Activated CD4-positive, alpha-beta T cell treated with anti-CD3 and anti-CD28 coated beads for 48 hours (primary cell): ENCODE results near the gene CORO1C.
"Not testable (repeated sequence)": the region's sequence is repeated elsewhere in the genome, so short reads cannot be mapped to it uniquely, and the experiment has no call there.

Experiments used
- DNase-seq: peaks from one replicate; pipeline ENCODE4 v3.0.0-alpha.2; 2020

Gene CORO1C

DNA sequence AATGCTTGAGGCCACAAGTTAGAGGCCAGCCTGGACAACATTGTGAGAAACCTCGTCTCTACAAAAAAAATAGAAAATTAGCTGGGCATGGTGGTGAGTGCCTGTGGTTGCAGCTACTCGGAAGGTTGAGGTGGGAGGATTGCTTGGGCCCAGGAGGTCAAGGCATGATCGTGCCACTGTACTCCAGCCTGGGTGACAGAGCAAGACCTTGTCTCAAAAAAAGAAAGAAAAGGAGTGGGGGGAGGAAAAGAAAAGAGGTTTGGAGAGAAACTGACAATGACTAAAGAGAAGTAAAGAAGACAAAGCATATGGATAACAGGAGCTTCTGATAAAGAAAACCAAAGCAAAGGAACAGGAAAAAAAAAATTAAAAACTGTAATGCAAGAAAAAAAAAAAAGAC, 60.2 kb downstream of the CORO1C start:
- DNase-seq, result no peak

DNA sequence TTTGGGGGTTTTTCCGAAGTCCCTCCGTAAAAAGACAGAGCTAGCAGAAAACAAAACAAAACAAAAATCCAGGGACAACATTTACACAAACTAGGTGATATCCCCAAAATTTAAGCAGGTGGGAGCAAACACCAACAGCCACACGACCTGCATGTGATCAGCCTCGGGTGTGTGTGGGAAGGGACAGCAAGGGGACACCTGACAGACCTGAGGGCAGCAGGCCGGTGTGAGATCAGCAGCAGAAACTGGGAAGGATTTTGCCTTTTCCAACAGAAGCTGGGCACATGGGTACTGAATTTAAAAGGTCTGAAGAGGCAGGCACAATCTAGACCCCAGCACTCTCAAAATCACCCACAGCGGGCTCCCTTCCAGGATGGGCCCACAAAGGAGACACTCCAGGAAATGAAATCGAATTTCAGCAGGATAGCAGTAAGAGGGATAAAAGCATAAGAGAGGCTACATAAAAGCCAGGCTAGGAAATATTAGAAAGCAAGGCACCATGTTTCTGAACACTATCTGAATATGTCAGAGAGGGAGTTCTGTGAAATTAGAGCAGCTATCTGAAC, 61.2 kb downstream of the CORO1C start:
- DNase-seq, result no peak

DNA sequence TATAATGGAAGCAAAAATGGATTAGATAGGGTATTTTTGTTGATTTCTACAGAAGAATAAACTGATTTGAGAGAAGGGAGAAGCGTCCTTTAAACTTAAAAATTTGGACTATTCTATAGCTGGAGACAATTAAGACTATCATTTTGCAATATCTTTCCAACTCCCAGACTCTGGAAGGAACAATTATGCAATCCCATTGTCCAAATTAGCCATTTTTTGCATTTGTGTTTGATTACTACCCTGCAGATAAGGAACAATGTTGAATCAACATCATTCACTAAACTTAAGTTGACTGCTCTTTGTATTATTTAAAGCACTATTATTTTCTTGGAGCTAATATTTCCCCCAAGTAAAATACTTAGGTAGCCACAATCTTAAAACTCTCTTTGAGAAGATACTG, 62.8 kb downstream of the CORO1C start:
- no peak for DNase-seq

DNA sequence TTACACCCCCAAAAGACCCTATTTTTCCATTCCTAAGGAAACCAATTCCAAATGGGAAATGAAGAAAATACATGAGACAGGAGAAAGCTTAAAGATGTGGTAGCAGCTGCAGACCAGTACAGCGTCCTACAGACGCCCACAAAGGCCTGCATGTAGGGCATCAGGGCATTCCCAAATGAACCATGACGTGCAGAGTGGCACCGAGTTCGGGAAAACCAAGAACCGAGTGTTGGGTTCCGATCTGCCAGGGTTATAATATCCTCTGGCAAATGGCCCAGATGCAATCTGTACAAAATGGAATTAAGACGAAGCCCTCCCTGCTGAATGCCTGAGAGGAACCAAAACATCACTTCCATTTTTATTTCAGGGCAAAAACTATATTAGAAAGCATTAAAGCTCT, 63.3 kb downstream of the CORO1C start:
- DNase-seq, result no peak

DNA sequence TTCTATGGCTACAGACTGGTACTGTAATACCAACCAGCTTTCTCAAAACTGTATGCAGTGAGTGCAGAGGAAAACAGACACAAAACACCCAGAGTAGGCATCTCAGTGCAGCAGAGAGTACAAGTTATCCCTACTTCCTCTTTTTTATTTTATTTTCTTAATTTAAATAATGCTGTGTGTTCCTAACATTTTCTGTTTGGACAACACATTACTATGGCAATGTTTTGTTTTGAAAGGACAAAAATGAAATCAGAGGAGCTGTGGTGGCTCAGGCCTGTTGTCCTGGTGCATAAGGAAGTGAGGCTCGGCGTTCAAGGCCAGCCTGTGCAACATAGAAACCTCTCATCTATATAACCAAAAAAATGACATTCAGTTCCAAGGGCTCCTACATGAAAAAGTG, 64.0 kb downstream of the CORO1C start:
- DNase-seq, result no peak

DNA sequence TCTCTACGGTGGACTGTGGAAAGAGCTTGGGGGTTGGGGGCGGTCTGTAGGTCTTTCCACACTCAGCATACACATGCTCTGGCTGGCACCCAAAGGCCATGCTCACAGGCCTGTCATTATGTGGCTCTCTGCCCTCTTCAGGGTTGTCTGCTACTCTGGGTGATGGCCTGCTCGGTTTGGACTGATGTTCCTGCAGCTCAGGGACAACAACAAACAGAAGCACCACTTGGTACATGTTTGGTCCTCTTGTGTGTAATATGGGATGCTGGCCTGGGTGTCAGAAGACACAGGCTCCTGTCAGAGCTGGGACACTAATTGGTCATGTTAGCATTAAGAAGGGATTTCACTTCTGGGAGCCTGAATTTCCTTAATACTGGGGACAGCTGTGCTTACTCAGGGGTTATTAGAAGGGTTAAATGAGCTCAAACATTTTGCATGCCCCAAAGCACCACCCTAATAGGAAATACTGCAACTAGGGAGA, 64.9 kb downstream of the CORO1C start:
- no peak for DNase-seq

DNA sequence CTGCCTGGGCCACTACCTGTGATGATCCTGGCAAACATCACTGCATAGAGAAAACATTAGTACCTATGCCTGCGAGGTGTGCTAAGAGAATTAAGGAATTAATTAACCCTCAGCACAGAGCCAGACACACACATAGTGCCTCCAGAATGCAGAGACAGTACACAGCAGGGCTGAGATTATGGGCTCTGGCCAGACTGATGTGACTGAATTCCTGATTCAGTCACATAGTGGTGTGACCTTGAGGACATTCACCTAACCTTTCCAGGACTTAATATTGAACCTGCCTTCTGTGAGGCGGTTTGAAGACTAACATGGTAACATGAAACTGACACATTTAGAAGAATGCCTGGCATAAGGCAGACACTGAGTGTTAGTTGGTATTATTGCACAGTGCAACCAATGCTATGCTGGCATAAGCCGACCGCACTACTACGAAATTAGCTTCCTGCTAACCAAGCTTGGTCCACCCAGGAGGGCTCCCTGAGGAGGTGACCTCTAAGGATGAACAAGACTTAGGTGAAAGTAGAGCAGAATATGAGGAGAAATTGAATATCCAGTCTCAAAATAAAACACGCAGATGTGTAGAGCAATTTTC, 65.6 kb downstream of the CORO1C start:
- DNase-seq, result no peak

DNA sequence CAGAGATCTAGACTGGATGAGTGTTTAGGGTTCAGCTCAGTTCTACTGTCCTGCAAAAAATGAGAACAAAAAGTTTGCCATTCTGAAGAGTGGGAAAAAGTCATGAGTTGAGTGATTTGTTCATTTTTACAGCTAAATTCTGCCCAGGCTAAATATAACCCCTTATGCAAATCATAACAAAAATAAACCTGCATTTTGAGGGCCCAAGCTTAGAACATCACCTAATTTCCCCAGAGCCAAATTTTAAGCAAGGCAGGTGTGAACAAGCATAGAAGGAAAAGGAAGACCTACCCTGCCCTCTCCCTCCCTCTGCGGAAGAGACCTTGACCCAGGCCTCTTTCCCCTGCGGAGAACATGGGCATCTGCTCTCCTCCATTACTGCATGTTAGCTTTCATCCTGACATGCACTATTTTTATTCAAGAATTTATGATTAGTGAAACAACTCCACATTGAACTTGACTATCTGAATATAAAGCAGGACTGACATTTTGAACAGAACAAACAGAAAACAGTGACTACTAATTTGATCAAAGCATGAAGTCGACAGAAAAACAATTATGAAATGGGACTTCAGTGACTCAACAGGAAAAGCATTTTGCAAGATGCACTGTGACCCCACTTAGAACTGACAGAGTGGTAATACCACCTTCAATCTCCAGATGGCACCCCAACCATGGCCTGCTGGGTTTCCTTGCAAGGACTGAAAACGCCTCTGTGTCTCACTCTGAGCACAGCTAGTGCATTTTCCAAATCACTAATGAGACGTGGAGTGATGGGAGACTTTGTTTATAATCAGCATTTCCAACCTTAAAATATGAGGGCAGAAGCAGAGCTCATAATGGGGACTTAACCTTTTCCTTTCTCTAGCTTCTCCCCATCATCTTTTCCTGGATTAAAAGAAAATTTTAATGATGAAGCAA, 66.7 kb downstream of the CORO1C start:
- DNase-seq, result peak; percentile 90

DNA sequence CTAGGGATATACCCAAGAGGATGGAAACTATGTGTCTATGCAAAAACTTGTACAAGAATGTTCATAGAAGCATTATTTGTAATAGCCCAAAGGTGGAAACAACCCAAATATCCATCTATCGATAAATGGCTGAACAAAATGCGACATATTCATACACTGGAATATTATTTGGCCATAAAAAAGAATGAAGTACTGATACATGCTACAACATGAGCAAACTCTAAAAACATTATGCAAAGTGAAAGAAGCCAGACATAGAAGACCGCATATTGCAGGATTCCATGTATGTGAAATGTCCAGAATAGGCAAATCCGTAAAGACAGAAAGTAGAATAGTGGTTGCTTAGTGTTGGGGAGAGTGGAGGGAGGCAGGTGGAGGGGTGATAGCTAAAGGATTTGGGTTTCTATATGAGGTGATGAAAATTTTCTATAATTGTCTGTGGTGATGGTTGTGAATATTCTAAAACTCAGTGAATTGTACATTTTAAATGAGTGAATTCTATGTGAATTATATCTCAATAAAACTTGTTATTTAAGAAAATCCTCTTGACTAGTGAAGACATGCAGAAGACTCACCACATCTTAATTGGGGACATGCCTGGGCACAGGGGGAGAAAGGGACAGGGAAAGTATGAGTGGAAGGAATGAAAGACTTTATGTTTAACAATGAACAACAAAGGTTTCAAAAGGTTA, 67.8 kb downstream of the CORO1C start:
- DNase-seq, result no peak

DNA sequence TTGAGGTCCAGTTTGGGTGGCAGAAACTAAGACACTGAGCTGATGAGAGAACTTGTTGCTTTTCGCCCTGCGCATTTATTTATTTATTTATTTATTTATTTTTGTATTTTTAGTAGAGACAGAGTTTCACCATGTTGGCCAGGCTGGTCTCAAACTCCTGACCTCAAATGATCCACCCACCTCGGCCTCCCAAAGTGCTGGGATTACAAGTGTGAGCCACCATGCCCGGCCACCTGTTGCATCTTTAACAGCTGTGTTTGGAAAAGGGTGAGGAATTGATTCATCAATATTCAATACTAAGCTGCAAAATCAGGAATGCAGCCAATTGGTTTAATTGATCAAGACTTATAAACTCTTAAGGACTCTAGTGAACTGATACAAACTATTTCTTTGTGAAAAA, 73.2 kb downstream of the CORO1C start:
- DNase-seq, result not testable (repeated sequence)

DNA sequence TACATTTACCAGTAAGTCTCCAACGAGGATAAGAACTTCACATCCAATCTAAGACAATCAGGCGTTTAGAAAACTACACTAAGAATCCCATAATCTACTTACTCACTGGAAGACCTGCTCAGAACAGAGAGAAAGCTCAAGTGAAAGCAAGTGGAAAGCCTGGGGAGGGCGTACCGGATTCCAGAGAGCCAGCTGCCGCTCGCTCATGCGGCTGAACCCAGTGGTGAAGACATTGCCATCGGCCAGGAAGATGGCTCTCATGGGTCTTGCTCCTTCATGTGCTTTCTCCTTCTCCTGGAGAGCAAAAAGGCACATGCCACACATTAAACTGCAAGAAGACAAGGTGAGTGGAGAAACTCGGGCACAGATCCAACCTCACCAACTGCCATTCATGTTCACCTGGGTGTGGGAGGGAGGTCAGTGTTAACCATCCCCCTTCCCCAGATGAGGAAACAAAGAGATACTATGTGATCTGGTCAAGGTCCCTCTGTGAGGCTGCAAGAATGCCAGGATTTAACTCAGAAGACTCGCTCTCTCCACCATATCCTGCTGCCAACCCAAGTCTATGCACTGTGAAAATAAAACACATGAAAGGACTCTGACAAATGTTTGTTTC, 74.1 kb downstream of the CORO1C start:
- no peak for DNase-seq

DNA sequence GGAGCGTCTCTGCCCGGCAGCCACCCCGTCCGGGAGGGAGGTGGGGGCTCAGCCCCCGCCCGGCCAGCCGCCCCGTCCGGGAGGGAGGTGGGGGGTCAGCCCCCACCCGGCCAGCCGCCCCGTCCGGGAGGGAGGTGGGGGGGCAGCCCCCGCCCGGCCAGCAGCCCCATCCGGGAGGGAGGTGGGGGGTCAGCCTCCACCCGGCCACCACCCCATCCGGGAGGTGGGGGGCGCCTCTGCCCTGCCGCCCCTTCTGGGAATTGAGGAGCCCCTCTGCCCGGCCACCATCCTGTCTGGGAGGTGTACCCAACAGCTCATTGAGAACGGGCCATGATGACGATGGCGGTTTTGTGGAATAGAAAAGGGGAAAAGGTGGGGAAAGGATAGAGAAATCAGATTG, 75.1 kb downstream of the CORO1C start:
- not testable (repeated sequence) for DNase-seq

DNA sequence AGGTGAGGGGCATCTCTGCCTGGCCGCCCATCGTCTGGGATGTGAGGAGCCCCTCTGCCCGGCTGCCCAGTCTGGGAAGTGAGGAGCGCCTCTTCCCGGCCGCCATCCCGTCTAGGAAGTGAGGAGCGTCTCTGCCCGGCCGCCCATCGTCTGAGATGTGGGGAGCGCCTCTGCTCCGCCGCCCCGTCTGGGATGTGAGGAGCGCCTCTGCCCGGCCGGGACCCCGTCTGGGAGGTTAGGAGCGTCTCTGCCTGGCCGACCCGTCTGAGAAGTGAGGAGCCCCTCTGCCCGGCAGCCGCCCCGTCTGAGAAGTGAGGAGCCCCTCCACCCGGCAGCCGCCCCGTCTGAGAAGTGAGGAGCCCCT, 75.5 kb downstream of the CORO1C start:
- DNase-seq, result not testable (repeated sequence)

DNA sequence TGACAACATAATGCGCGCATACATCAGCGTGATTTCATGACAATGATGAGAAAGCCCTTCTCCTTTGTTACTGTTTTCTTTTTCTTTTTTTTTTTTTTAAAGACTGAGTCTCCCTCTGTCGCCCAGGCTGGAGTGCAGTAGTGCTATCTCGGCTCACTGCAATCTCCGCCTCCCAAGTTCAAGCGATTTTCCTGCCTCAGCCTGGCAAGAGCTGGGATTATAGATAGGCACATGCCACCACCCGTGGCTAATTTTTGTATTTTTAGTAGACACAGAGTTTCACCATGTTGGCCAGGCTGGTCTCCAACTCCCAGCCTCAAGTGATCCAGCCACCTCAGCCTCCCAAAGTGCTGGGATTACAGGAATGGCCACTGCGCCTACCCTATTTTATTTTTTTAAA, 76.7 kb downstream of the CORO1C start:
- not testable (repeated sequence) for DNase-seq

DNA sequence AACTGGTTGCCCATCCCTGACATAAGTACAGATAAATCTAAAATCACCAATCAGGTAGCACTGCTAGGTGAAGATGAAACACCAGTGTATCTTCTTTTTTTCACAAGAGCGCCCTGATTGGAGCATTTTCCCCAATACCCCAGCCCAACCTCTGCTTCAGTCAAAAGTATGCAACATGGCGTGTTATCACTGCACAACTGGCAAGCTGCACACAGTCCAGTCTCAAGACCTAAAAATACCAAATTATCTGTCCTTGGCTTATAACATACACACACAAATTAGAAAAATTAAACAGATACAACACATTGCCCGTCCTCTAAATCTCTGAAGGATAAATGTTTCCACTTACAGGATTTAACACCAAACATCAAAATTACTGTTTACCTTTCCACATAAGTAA, 77.4 kb downstream of the CORO1C start:
- DNase-seq, result no peak

DNA sequence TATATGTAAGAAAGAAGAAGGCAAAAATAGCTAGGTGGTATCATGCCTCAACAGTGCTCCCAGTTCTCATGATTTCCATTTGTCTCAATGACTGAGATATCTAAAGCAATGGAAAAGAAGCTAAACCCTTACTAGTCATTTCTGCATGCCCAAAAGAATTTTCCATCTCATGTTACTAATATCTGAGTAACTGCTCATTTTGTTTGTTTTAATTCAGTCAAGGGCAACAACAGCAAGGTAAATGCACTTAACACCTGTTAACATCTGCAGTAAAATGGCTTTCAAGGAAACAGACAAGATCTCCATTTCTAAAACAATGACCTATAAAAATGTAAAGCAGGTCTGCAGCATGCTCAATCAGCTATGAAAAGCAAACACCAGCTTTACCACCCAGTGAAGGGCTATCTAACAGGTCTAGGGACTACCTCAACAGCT, 78.2 kb downstream of the CORO1C start:
- DNase-seq, result no peak

DNA sequence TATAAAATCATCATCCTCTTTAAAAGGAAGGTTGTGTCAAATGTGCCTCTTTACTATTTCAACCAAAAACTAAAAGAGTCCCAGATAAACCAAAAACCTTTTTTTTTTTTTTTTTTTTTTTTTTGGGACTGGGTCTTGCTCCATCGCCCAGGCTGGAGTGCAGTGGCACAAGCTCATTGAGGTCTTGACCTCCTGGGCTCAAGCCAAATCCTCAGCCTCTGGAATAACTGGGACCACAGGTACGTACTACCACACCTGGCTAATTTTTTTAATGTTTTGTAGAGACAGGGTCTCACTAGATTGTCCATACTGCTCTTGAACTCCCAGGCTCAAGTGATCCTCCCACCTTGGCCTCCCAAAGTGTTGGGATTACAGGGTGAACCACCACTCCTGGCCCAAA, 81.2 kb downstream of the CORO1C start:
- DNase-seq, result no peak

DNA sequence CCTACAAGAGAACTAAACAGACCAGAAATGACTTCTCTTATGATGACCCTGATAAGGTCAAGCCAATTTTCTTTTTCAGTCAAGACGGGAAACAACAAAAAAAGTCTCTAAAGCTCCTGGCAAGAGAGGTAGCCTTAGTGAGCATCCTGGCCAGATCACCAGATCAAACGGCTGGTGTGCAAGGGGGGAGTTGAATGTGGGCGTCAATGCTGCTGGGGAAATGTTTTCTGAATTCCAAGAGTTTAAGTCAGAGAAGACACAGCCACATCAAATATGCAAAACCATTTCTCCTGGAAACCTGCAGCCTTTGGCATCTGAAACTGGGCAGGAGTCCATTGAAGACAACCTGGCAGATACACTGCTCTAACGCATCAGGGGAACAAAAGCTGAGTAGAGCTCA, 81.6 kb downstream of the CORO1C start:
- no peak for DNase-seq

DNA sequence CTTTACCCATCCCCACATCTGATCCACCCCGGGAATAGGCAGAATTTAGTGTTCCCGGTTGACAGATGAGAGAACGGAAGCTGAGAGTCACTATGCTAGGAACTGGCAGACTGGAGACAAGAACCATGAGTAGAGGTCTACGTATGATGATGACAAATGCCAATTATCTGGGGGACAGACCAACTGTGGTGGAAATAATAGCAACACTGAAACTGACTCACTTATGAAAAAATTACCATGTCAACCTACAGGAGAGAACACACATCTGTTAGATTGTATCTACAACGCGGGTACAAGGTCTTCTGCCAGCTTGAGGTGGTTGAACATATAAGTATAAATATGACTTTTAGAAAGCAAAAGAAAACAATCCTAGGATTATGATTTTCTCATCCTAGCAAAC, 82.2 kb downstream of the CORO1C start:
- no peak for DNase-seq

DNA sequence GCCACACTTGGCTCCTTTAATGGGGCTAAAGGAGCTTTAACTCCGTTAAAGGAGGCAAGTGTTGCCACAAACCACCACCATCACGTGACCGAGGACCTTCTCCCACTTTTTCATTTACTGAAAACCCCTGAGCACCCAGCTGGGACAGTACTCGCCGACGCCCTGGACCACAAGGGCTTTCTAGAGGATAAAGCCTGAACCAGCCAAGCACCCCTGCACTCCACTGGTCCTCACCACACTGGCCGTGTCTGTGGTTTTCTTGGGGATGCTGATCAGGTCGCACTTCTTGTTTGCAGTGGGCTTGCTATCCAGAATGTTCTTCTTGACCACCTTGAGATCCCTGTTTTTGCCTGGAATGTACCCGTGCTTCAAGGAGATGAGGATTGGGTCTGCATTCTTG, 82.9 kb downstream of the CORO1C start:
- no peak for DNase-seq

DNA sequence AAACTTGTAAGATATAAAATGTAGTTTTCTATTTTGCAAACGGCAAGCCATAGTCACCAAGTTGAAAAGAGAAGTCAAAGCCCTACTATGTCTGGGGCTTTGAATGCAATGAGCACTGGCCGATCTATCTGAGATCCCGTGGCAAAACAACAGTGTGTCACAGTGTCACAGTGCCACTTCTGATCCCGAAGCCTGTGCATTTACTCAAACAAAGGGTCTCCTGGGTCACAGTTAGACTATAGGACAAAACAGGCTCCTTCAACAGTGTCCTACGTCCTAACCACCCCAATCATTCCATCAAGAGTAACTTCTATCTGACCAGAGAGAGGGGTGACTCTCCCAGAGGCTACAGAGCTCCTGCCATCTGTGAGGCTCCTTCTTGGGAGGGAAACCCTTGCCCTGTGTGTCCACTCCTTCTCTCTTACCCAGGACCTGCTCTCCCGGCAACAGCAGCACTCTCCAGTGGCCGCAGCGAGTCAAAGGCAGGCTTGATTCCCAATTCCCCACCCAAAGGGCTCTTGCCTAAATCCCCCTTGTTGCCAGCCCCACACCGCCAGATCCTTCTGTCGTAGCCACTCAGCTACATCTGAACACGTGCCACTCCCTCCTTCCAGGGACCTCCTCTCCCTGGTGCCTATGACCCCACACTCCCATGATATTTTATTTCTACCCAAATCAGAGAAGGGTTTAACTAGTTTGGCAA, 83.6 kb downstream of the CORO1C start:
- DNase-seq, result no peak
